Measurements from ENCODE around the gene ANKRD30A.
"Not testable (repeated sequence)": the region's sequence is repeated elsewhere in the genome, so short reads cannot be mapped to it uniquely, and the experiment has no call there.

Gene ANKRD30A

GRCh38 chr10:37344413-37344812, 219.0 kb downstream of the ANKRD30A start:
- TF ChIP-seq CTCF (IDR thresholded peaks at IDR 0.05; ENCODE audit: unreplicated experiment in 3 of 3), result no peak
- Mint-ChIP-seq H3K9me3 (peaks cover 36% of the 10 kb centered on the region), H3K4me1 (no peaks in the 10 kb centered on the region), H3K36me3 (ENCODE audit: low read depth) (no peaks in the 10 kb centered on the region), H3K27ac (no peak overlapping the region), H3K27me3 (ENCODE audit: low read depth) (no peaks in the 10 kb centered on the region), H3K4me3 (no peak overlapping the region)

GRCh38 chr10:37379991-37380390, 254.6 kb downstream of the ANKRD30A start:
- peaks cover 53% of the 10 kb centered on the region for H3K9me3 Mint-ChIP-seq
- peaks cover 5% of the 10 kb centered on the region for H3K36me3 Mint-ChIP-seq (ENCODE audit: low read depth)
- no peak for TF ChIP-seq CTCF (IDR thresholded peaks at IDR 0.05; ENCODE audit: unreplicated experiment in 3 of 3)
- no peak overlapping the region for H3K4me3 Mint-ChIP-seq
- no peak overlapping the region for H3K27ac Mint-ChIP-seq
- no peaks in the 10 kb centered on the region for H3K4me1 Mint-ChIP-seq
- no peaks in the 10 kb centered on the region for H3K27me3 Mint-ChIP-seq (ENCODE audit: low read depth)

- no peak overlapping the region for H3K27ac Mint-ChIP-seq
- no peaks in the 10 kb centered on the region for H3K4me1 Mint-ChIP-seq
- no peak for TF ChIP-seq CTCF (IDR thresholded peaks at IDR 0.05; ENCODE audit: unreplicated experiment in 3 of 3)
- no peak overlapping the region for H3K4me3 Mint-ChIP-seq
- no peaks in the 10 kb centered on the region for H3K27me3 Mint-ChIP-seq (ENCODE audit: low read depth)
- peaks cover 52% of the 10 kb centered on the region for H3K9me3 Mint-ChIP-seq
- H3K36me3 Mint-ChIP-seq (ENCODE audit: low read depth), result peaks cover 5% of the 10 kb centered on the region
Measured at GRCh38 chr10:37381271-37381670, 255.9 kb downstream of the ANKRD30A start.

GRCh38 chr10:37384923-37385322, 259.5 kb downstream of the ANKRD30A start:
- no peak overlapping the region for H3K4me3 Mint-ChIP-seq
- peaks cover 42% of the 10 kb centered on the region for H3K9me3 Mint-ChIP-seq
- H3K4me1 Mint-ChIP-seq, result no peaks in the 10 kb centered on the region
- H3K27me3 Mint-ChIP-seq (ENCODE audit: low read depth), result no peaks in the 10 kb centered on the region
- no peak overlapping the region for H3K27ac Mint-ChIP-seq
- TF ChIP-seq CTCF (IDR thresholded peaks at IDR 0.05; ENCODE audit: unreplicated experiment in 3 of 3), result no peak
- peaks cover 5% of the 10 kb centered on the region for H3K36me3 Mint-ChIP-seq (ENCODE audit: low read depth)

- no peaks in the 10 kb centered on the region for H3K4me1 Mint-ChIP-seq
- H3K27ac Mint-ChIP-seq, result no peak overlapping the region
- H3K27me3 Mint-ChIP-seq (ENCODE audit: low read depth), result no peaks in the 10 kb centered on the region
- no peak for TF ChIP-seq CTCF (IDR thresholded peaks at IDR 0.05; ENCODE audit: unreplicated experiment in 3 of 3)
- H3K9me3 Mint-ChIP-seq, result peaks cover 47% of the 10 kb centered on the region
- no peaks in the 10 kb centered on the region for H3K36me3 Mint-ChIP-seq (ENCODE audit: low read depth)
- no peak overlapping the region for H3K4me3 Mint-ChIP-seq
Measured at GRCh38 chr10:37390926-37391325, 265.5 kb downstream of the ANKRD30A start.

- H3K4me1 Mint-ChIP-seq; H3K36me3 Mint-ChIP-seq (ENCODE audit: low read depth); H3K27ac Mint-ChIP-seq; H3K4me3 Mint-ChIP-seq; H3K27me3 Mint-ChIP-seq (ENCODE audit: low read depth): not testable (repeated sequence)
- H3K9me3 Mint-ChIP-seq, result peaks cover 41% of the 10 kb centered on the region
Measured at GRCh38 chr10:37400774-37401173, 275.4 kb downstream of the ANKRD30A start.

Measured in nephron (organoid).